ENCODE measurements around the gene ROR1.

DNA sequence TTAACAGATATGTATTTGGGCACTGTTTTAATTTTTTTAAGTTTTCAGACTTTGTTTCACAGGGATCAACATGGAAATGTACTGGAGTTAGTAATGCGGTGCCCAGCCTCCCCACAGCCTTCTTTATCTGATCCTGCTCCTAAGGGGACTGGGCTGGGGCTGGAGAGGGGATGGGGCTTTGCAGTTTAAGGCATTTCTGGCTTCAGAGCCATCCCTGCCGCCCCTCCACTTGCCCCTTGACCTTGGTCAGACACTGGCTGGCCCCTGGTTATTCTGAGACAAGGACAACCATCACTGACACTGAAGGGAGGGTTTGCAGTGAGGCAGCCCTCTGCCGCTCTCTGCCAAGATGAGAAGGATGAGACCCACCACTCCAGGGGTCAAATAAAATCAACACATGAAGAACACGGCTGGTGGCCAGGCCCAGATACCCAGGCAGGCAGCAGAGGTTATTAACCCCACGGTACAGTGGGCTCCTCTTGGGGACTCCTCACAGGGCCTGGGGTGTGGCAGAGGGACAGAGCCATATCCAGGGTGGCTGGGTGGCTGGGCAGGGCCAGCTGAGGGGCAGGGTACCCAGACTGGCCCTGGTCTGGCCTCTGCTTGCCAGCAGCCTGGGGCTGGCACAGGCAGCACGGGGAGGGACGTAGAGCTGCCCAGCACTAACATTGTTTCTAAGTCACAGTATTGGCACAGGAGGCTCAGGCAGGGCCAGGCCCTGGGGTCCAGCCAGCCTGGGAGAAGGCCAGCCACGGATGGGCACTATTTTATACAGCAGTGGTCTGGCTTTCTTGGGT, 422.5 kb downstream of the ROR1 start:
- TF ChIP-seq FOXP2 (optimal IDR thresholded peaks at IDR 0.05; ENCODE audit: borderline replicate concordance, extremely low read depth, extremely low read length, insufficient read depth) = no peak
- TF ChIP-seq TAF1 (IDR thresholded peaks at IDR 0.05; ENCODE audit: borderline replicate concordance, insufficient read depth, low read length) = no peak
- no peak for TF ChIP-seq REST (IDR thresholded peaks at IDR 0.05; ENCODE audit: insufficient read depth in 1 of 2, low read depth in 2 of 2, low read length in 2 of 2)
- no peak for TF ChIP-seq SIN3A (IDR thresholded peaks at IDR 0.05; ENCODE audit: borderline replicate concordance, insufficient read depth, low read length)
